Mucosa of descending colon (tissue), 3 donors: ENCODE measurements around the gene DCAF10. TPM values are rescaled to one million over a fixed set of nuclear protein-coding genes. Genes with fewer than 3 reads are reported as not detected.
"Not testable (repeated sequence)": the region's sequence is repeated elsewhere in the genome, so short reads cannot be mapped to it uniquely, and the experiment has no call there.

Source experiments
- ATAC-seq: fragments of 200-7000 bp; cut with Tn5 transposase; one replicate; pipeline ENCODE4 v1.9.1; 2020; ENCODE audit warnings: mild to moderate bottlenecking, moderate library complexity
- DNase-seq, 3 donors: peaks; one replicate each; pipeline ENCODE4 v3.0.0-alpha.2; 2020
- H3K36me3 ChIP-seq: fragments of 200-600 bp; one replicate; pipeline ENCODE4 v1.8.0; 2021; ENCODE audit warnings: low read depth, mild to moderate bottlenecking
- H3K4me1 ChIP-seq: fragments of 200-600 bp; one replicate; pipeline ENCODE4 v1.8.0; 2021; ENCODE audit warnings: low read depth, mild to moderate bottlenecking
- H3K4me3 ChIP-seq: fragments of 200-600 bp; one replicate; pipeline ENCODE4 v1.8.0; 2021; ENCODE audit warnings: mild to moderate bottlenecking
- H3K9me3 ChIP-seq: fragments of 200-600 bp; one replicate; pipeline ENCODE4 v1.8.0; 2021; ENCODE audit warnings: mild to moderate bottlenecking
- CTCF ChIP-seq: fragments of 200-600 bp; IDR thresholded peaks from one replicate; pipeline ENCODE4 v1.8.0; 2022; ENCODE audit warnings: antibody characterized with exemption, mild to moderate bottlenecking
- intact Hi-C, 2 donors: fragments of 100-400 bp; cut with DNase I in 1 of 2; cut with micrococcal nuclease in 1 of 2; formaldehyde crosslinking; loops; one replicate each; pipeline versions ENCODE4 v1.11.0 to v1.11.1; 2022; cut with DNase I, micrococcal nuclease
- total RNA-seq, 3 donors: library from RNA; stranded (reverse); fragmentation: NEBNext Ultra II Directional in 2 of 3; extraction: Animal tissue kit (Norgen Biotek cat#: 25700) in 2 of 3; gene quantifications; one replicate each; pipeline versions ENCODE4 v1.2.1 to v1.2.4, GENCODE V29; 2021 to 2023
- donor health status: DM: no; HTN: no; CAD: no; lungs with moderate emphysema.
- donor health status: DM: no; HTN: no; CAD: no.
- donor health status: DM: no; HTN: yes; CAD: no.

Gene DCAF10
- total RNA-seq, 3 donors from 2014 or later = 18.5 to 37.8 (median 26.6) TPM

GRCh38 chr9:37796232-37796631 is 4.4 kb upstream of the DCAF10 start:
- no peak overlapping the region for H3K4me3 ChIP-seq
- H3K36me3 ChIP-seq = no peaks in the 10 kb centered on the region
- no peak for TF ChIP-seq CTCF
- DNase-seq = no peak
- no peaks in the 10 kb centered on the region for H3K9me3 ChIP-seq
- H3K4me1 ChIP-seq = peaks cover 6% of the 10 kb centered on the region
- intact Hi-C loops = no loop called here
- no peak for ATAC-seq

- no peak for DNase-seq
- intact Hi-C loops = no loop called here
Observed at GRCh38 chr9:37798677-37799076, 1.9 kb upstream of the DCAF10 start.

GRCh38 chr9:37801287-37801850 is 772 bp downstream of the DCAF10 start:
- ATAC-seq (peak; percentile 63), DNase-seq (peak; percentile 45 to 66 (median 60))
- no peaks in the 10 kb centered on the region for H3K9me3 ChIP-seq
- no peak for TF ChIP-seq CTCF
- H3K36me3 ChIP-seq = no peaks in the 10 kb centered on the region
- H3K4me1 ChIP-seq = peaks cover 17% of the 10 kb centered on the region
- peak overlapping the region; percentile 79 for H3K4me3 ChIP-seq
- intact Hi-C loops = no loop called here

More at GRCh38 chr9:37798677-37799076, 1.9 kb upstream of the DCAF10 start:
- no peak overlapping the region for H3K4me3 ChIP-seq
- ATAC-seq = no peak
- H3K9me3 ChIP-seq = no peaks in the 10 kb centered on the region
- peaks cover 17% of the 10 kb centered on the region for H3K4me1 ChIP-seq
- H3K36me3 ChIP-seq = no peaks in the 10 kb centered on the region
- TF ChIP-seq CTCF = no peak

- intact Hi-C loops = no loop called here
- TF ChIP-seq CTCF = no peak
- Histone ChIP-seq H3K4me1 (peaks cover 17% of the 10 kb centered on the region), H3K4me3 (no peak overlapping the region), H3K36me3 (no peaks in the 10 kb centered on the region), H3K9me3 (no peaks in the 10 kb centered on the region)
- DNase-seq (no peak), ATAC-seq (no peak)
Observed at GRCh38 chr9:37801959-37802711, 1.5 kb downstream of the DCAF10 start.

- Histone ChIP-seq H3K36me3 (no peaks in the 10 kb centered on the region), H3K9me3 (no peaks in the 10 kb centered on the region), H3K4me3 (no peak overlapping the region), H3K4me1 (peaks cover 12% of the 10 kb centered on the region)
- peak; percentile 22 for ATAC-seq
- no peak for DNase-seq
- intact Hi-C loops = no loop called here
- no peak for TF ChIP-seq CTCF
Observed at GRCh38 chr9:37806271-37806670, 5.7 kb downstream of the DCAF10 start.

GRCh38 chr9:37809676-37810075 is 9.1 kb downstream of the DCAF10 start:
- H3K36me3 ChIP-seq, intact Hi-C loops, ATAC-seq, H3K4me3 ChIP-seq, DNase-seq, H3K9me3 ChIP-seq, H3K4me1 ChIP-seq: not testable (repeated sequence)
